A673 (cell line): ENCODE data around the gene MGAT5.

Source experiments
- EZH2 ChIP-seq: fragments of 200-600 bp; sonication (generic); IDR thresholded peaks from 2 replicates; pipeline ENCODE4 v1.6.1; 2017; ENCODE audit warnings: borderline replicate concordance, low read depth, mild to moderate bottlenecking, mixed read lengths, antibody characterized with exemption, low read length; ENCODE audit not compliant: poor library complexity, severe bottlenecking
- TF ChIP-seq, protein P1 (sequence below): fragments of 300-800, 200-600 bp; sonication (generic); conservative IDR thresholded peaks from 2 replicates; pipeline ENCODE4 v1.5.1; 2017; ENCODE audit warnings: low read depth, mild to moderate bottlenecking, antibody characterized with exemption, low read length, moderate library complexity, mixed read lengths

DNA sequence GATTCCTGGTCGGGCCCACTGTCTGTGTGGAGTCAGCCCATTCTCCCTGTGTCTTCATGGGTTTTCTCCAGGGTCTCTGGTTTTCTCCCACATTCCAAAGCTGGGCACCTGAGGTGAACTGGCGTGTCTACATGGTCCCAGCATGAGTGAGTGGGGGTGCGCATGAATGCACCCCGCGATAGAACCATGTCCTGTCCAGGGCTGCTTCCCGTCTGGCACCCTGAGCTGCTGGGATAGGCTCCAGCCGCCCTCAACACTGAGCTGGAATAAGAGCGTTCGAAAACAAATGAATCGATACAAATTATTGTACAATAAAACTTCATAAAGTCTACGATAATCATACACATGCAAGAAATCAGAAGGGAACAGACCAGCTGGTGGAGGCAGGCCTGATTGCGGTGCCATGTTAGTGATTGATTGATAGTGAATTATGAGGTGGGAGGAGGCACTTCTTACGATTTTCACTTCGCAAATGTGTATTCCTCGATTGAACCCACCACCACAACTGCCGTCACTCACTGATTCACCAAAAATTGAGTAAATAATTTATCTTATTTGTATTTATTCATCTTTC, 186.6 kb downstream of the MGAT5 start:
- no peak for TF ChIP-seq EZH2
- TF ChIP-seq, protein P1, sequence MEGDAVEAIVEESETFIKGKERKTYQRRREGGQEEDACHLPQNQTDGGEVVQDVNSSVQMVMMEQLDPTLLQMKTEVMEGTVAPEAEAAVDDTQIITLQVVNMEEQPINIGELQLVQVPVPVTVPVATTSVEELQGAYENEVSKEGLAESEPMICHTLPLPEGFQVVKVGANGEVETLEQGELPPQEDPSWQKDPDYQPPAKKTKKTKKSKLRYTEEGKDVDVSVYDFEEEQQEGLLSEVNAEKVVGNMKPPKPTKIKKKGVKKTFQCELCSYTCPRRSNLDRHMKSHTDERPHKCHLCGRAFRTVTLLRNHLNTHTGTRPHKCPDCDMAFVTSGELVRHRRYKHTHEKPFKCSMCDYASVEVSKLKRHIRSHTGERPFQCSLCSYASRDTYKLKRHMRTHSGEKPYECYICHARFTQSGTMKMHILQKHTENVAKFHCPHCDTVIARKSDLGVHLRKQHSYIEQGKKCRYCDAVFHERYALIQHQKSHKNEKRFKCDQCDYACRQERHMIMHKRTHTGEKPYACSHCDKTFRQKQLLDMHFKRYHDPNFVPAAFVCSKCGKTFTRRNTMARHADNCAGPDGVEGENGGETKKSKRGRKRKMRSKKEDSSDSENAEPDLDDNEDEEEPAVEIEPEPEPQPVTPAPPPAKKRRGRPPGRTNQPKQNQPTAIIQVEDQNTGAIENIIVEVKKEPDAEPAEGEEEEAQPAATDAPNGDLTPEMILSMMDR, result no peak
